SK-N-SH treated with all-trans-retinoic acid at 6 μM for 48 hours (cell line): Measurements from ENCODE around the gene CEACAM6.

Experiments
- CSDC2 ChIP-seq: fragments of 250-450 bp; sonication (Bioruptor Pico); IDR thresholded peaks from 2 replicates; pipeline ENCODE4 v1.5.0; 2020; ENCODE audit warnings: mild to moderate bottlenecking, moderate library complexity
- CSRNP3 ChIP-seq: fragments of 250-450 bp; sonication (Bioruptor Pico); IDR thresholded peaks from 2 replicates; pipeline ENCODE4 v1.5.1; 2021; ENCODE audit warnings: mild to moderate bottlenecking, moderate library complexity
- PPARA ChIP-seq: fragments of 250-450 bp; sonication (Bioruptor Pico); IDR thresholded peaks from 2 replicates; pipeline ENCODE4 v1.5.0; 2020; ENCODE audit warnings: mild to moderate bottlenecking, borderline replicate concordance
- TOX ChIP-seq: fragments of 250-450 bp; sonication (Bioruptor Pico); IDR thresholded peaks from 2 replicates; pipeline ENCODE4 v1.8.0; 2021; ENCODE audit warnings: mild to moderate bottlenecking, moderate library complexity, borderline replicate concordance
- TF ChIP-seq, protein P1 (sequence below): fragments of 250-450 bp; sonication (Bioruptor Pico); IDR thresholded peaks from 2 replicates; pipeline ENCODE4 v1.5.1; 2020; ENCODE audit warnings: low read depth, mild to moderate bottlenecking, moderate library complexity

DNA sequence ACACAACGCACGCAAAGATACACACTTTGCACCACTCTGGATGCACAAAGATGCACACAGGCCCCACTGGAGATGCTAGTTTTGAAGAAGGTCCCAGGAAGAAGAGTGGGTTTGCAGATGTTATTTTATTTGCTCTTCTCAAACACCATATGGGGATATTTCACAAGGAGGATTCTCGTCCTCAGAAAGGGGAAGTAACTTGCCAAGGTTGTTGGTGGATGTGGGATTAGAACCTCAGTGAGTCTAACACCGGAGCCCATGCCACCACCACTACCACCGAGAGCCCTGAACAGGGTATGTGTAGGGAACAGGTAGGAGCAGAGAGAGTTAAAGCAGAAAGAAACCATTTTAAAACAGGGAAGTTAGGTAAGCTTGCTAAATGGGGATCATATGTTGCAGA lies 9.6 kb upstream of the CEACAM6 start:
- TF ChIP-seq CSRNP3 (CRISPR knock-in tag) (no peak), CSDC2 (CRISPR knock-in tag) (no peak), TOX (no peak), PPARA (CRISPR knock-in tag) (no peak)
- TF ChIP-seq, protein P1, sequence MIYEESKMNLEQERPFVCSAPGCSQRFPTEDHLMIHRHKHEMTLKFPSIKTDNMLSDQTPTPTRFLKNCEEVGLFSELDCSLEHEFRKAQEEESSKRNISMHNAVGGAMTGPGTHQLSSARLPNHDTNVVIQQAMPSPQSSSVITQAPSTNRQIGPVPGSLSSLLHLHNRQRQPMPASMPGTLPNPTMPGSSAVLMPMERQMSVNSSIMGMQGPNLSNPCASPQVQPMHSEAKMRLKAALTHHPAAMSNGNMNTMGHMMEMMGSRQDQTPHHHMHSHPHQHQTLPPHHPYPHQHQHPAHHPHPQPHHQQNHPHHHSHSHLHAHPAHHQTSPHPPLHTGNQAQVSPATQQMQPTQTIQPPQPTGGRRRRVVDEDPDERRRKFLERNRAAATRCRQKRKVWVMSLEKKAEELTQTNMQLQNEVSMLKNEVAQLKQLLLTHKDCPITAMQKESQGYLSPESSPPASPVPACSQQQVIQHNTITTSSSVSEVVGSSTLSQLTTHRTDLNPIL (CRISPR knock-in tag): no peak
